Measurements from ENCODE around the gene GBF1.
"Not testable (repeated sequence)": the region's sequence is repeated elsewhere in the genome, so short reads cannot be mapped to it uniquely, and the experiment has no call there.

Gene GBF1

GRCh38 chr10:102242118-102242485, 3.2 kb upstream of the GBF1 start:
- no peaks in the 10 kb centered on the region for H3K36me3 Mint-ChIP-seq
- H3K4me1 Mint-ChIP-seq (ENCODE audit: low read depth), result peaks cover 33% of the 10 kb centered on the region

GRCh38 chr10:102243309-102243708, 2.0 kb upstream of the GBF1 start:
- Mint-ChIP-seq H3K9me3 (ENCODE audit: low read depth) (no peaks in the 10 kb centered on the region), H3K27me3 (peaks cover 13% of the 10 kb centered on the region), H3K4me3 (peak overlapping the region; percentile 51), H3K27ac (no peak overlapping the region), H3K4me1 (ENCODE audit: low read depth) (peaks cover 45% of the 10 kb centered on the region), H3K36me3 (peaks cover 4% of the 10 kb centered on the region)

More at GRCh38 chr10:102242118-102242485, 3.2 kb upstream of the GBF1 start:
- H3K9me3 Mint-ChIP-seq (ENCODE audit: low read depth), result no peaks in the 10 kb centered on the region
- no peak overlapping the region for H3K27ac Mint-ChIP-seq
- peaks cover 13% of the 10 kb centered on the region for H3K27me3 Mint-ChIP-seq
- H3K4me3 Mint-ChIP-seq, result peak overlapping the region; percentile 90

- Mint-ChIP-seq H3K4me1 (ENCODE audit: low read depth) (peaks cover 55% of the 10 kb centered on the region), H3K27ac (peak overlapping the region; percentile 56), H3K27me3 (peaks cover 9% of the 10 kb centered on the region), H3K9me3 (ENCODE audit: low read depth) (no peaks in the 10 kb centered on the region), H3K4me3 (peak overlapping the region; percentile 96), H3K36me3 (peaks cover 6% of the 10 kb centered on the region)
These were observed 560 bp downstream of the GBF1 start for GRCh38 chr10:102245932-102246251.

- H3K36me3 Mint-ChIP-seq, result peaks cover 6% of the 10 kb centered on the region
- H3K27me3 Mint-ChIP-seq, result peaks cover 9% of the 10 kb centered on the region
These were observed 929 bp downstream of the GBF1 start for GRCh38 chr10:102246261-102246660.

GRCh38 chr10:102247734-102248133, 2.4 kb downstream of the GBF1 start:
- no peak overlapping the region for H3K27ac Mint-ChIP-seq
- no peaks in the 10 kb centered on the region for H3K9me3 Mint-ChIP-seq (ENCODE audit: low read depth)
- H3K36me3 Mint-ChIP-seq, result peaks cover 6% of the 10 kb centered on the region
- peaks cover 50% of the 10 kb centered on the region for H3K4me1 Mint-ChIP-seq (ENCODE audit: low read depth)
- H3K27me3 Mint-ChIP-seq, result peaks cover 4% of the 10 kb centered on the region
- H3K4me3 Mint-ChIP-seq, result peak overlapping the region; percentile 96

More at GRCh38 chr10:102246261-102246660, 929 bp downstream of the GBF1 start:
- Mint-ChIP-seq H3K27ac (peak overlapping the region; percentile 56), H3K9me3 (ENCODE audit: low read depth) (no peaks in the 10 kb centered on the region), H3K4me3 (peak overlapping the region; percentile 96), H3K4me1 (ENCODE audit: low read depth) (peaks cover 53% of the 10 kb centered on the region)

GRCh38 chr10:102252508-102252907, 7.2 kb downstream of the GBF1 start:
- not testable (repeated sequence) for H3K9me3 Mint-ChIP-seq (ENCODE audit: low read depth); H3K27me3 Mint-ChIP-seq; H3K4me3 Mint-ChIP-seq; H3K36me3 Mint-ChIP-seq; H3K27ac Mint-ChIP-seq
- H3K4me1 Mint-ChIP-seq (ENCODE audit: low read depth), result peaks cover 44% of the 10 kb centered on the region

- Mint-ChIP-seq H3K36me3 (no peaks in the 10 kb centered on the region), H3K4me3 (no peak overlapping the region), H3K27ac (no peak overlapping the region), H3K9me3 (ENCODE audit: low read depth) (no peaks in the 10 kb centered on the region), H3K4me1 (ENCODE audit: low read depth) (peaks cover 28% of the 10 kb centered on the region), H3K27me3 (no peaks in the 10 kb centered on the region)
These were observed 9.1 kb downstream of the GBF1 start for GRCh38 chr10:102254426-102254825.

GRCh38 chr10:102255404-102255803, 10.1 kb downstream of the GBF1 start:
- Mint-ChIP-seq H3K27me3 (no peaks in the 10 kb centered on the region), H3K4me3 (no peak overlapping the region), H3K27ac (no peak overlapping the region), H3K36me3 (no peaks in the 10 kb centered on the region), H3K9me3 (ENCODE audit: low read depth) (no peaks in the 10 kb centered on the region), H3K4me1 (ENCODE audit: low read depth) (peaks cover 24% of the 10 kb centered on the region)

- no peaks in the 10 kb centered on the region for H3K27me3 Mint-ChIP-seq
- H3K27ac Mint-ChIP-seq, result no peak overlapping the region
- peaks cover 12% of the 10 kb centered on the region for H3K36me3 Mint-ChIP-seq
- H3K9me3 Mint-ChIP-seq (ENCODE audit: low read depth), result no peaks in the 10 kb centered on the region
- H3K4me1 Mint-ChIP-seq (ENCODE audit: low read depth), result peaks cover 27% of the 10 kb centered on the region
- no peak overlapping the region for H3K4me3 Mint-ChIP-seq
These were observed 15.9 kb downstream of the GBF1 start for GRCh38 chr10:102261196-102261595.

- Mint-ChIP-seq H3K9me3 (ENCODE audit: low read depth) (no peaks in the 10 kb centered on the region), H3K4me3 (no peak overlapping the region), H3K27me3 (no peaks in the 10 kb centered on the region), H3K27ac (no peak overlapping the region), H3K36me3 (peaks cover 12% of the 10 kb centered on the region), H3K4me1 (ENCODE audit: low read depth) (peaks cover 33% of the 10 kb centered on the region)
These were observed 16.5 kb downstream of the GBF1 start for GRCh38 chr10:102261842-102262241.

GRCh38 chr10:102262744-102263370, 17.5 kb downstream of the GBF1 start:
- Mint-ChIP-seq H3K36me3 (peaks cover 14% of the 10 kb centered on the region), H3K27ac (no peak overlapping the region), H3K27me3 (no peaks in the 10 kb centered on the region), H3K9me3 (ENCODE audit: low read depth) (no peaks in the 10 kb centered on the region), H3K4me3 (no peak overlapping the region), H3K4me1 (ENCODE audit: low read depth) (peaks cover 41% of the 10 kb centered on the region)

GRCh38 chr10:102264371-102264770, 19.0 kb downstream of the GBF1 start:
- H3K9me3 Mint-ChIP-seq (ENCODE audit: low read depth), result no peaks in the 10 kb centered on the region
- H3K4me1 Mint-ChIP-seq (ENCODE audit: low read depth), result peaks cover 56% of the 10 kb centered on the region

GRCh38 chr10:102266670-102267069, 21.3 kb downstream of the GBF1 start:
- Mint-ChIP-seq H3K27me3 (no peaks in the 10 kb centered on the region), H3K27ac (peak overlapping the region; percentile 76), H3K36me3 (peaks cover 11% of the 10 kb centered on the region), H3K4me3 (no peak overlapping the region), H3K4me1 (ENCODE audit: low read depth) (peaks cover 62% of the 10 kb centered on the region), H3K9me3 (ENCODE audit: low read depth) (no peaks in the 10 kb centered on the region)

More at GRCh38 chr10:102264371-102264770, 19.0 kb downstream of the GBF1 start:
- no peaks in the 10 kb centered on the region for H3K27me3 Mint-ChIP-seq
- peaks cover 14% of the 10 kb centered on the region for H3K36me3 Mint-ChIP-seq
- H3K4me3 Mint-ChIP-seq, result no peak overlapping the region
- no peak overlapping the region for H3K27ac Mint-ChIP-seq

- Mint-ChIP-seq H3K36me3 (peaks cover 5% of the 10 kb centered on the region), H3K4me3 (peak overlapping the region; percentile 14), H3K4me1 (ENCODE audit: low read depth) (peaks cover 62% of the 10 kb centered on the region)
These were observed 22.4 kb downstream of the GBF1 start for GRCh38 chr10:102267748-102268147.

GRCh38 chr10:102268375-102268888, 23.1 kb downstream of the GBF1 start:
- peak overlapping the region; percentile 76 for H3K27ac Mint-ChIP-seq
- peaks cover 2% of the 10 kb centered on the region for H3K36me3 Mint-ChIP-seq
- no peaks in the 10 kb centered on the region for H3K9me3 Mint-ChIP-seq (ENCODE audit: low read depth)
- peaks cover 59% of the 10 kb centered on the region for H3K4me1 Mint-ChIP-seq (ENCODE audit: low read depth)
- peak overlapping the region; percentile 14 for H3K4me3 Mint-ChIP-seq
- H3K27me3 Mint-ChIP-seq, result no peaks in the 10 kb centered on the region

More at GRCh38 chr10:102267748-102268147, 22.4 kb downstream of the GBF1 start:
- H3K9me3 Mint-ChIP-seq (ENCODE audit: low read depth), result no peaks in the 10 kb centered on the region
- peak overlapping the region; percentile 76 for H3K27ac Mint-ChIP-seq
- H3K27me3 Mint-ChIP-seq, result no peaks in the 10 kb centered on the region

- Mint-ChIP-seq H3K36me3 (peaks cover 2% of the 10 kb centered on the region), H3K4me3 (no peak overlapping the region), H3K9me3 (ENCODE audit: low read depth) (no peaks in the 10 kb centered on the region), H3K4me1 (ENCODE audit: low read depth) (peaks cover 58% of the 10 kb centered on the region), H3K27ac (peak overlapping the region; percentile 76), H3K27me3 (no peaks in the 10 kb centered on the region)
These were observed 23.7 kb downstream of the GBF1 start for GRCh38 chr10:102269017-102269416.

Measured in activated naive CD8-positive, alpha-beta T cell (primary cell).